ENCODE results near the gene NCF2. TPM values are rescaled to one million over a fixed set of nuclear protein-coding genes. Genes with fewer than 3 reads are reported as not detected.
"Not testable (repeated sequence)": the region's sequence is repeated elsewhere in the genome, so short reads cannot be mapped to it uniquely, and the experiment has no call there.

Gene NCF2
- total RNA-seq, 1 donor from 2014 or later: not detected

- peak; percentile 77 for TF ChIP-seq CTCF (IDR thresholded peaks at IDR 0.05)
- H3K4me1 Mint-ChIP-seq (ENCODE audit: unreplicated experiment): peaks cover 18% of the 10 kb centered on the region
- no peak for DNase-seq (ENCODE audit: extremely low spot score, unreplicated experiment)
- no peak overlapping the region for H3K27ac Mint-ChIP-seq (ENCODE audit: unreplicated experiment)
- H3K4me3 Mint-ChIP-seq (ENCODE audit: unreplicated experiment): no peak overlapping the region
- H3K9me3 Mint-ChIP-seq (ENCODE audit: unreplicated experiment): no peaks in the 10 kb centered on the region
- no peaks in the 10 kb centered on the region for H3K27me3 Mint-ChIP-seq (ENCODE audit: unreplicated experiment)
- H3K36me3 Mint-ChIP-seq (ENCODE audit: unreplicated experiment): peaks cover 22% of the 10 kb centered on the region
Observed at GRCh38 chr1:183622884-183623785, 32.9 kb upstream of the NCF2 start.

- Mint-ChIP-seq H3K4me1 (ENCODE audit: unreplicated experiment) (peaks cover 14% of the 10 kb centered on the region), H3K4me3 (ENCODE audit: unreplicated experiment) (no peak overlapping the region), H3K27ac (ENCODE audit: unreplicated experiment) (no peak overlapping the region), H3K9me3 (ENCODE audit: unreplicated experiment) (no peaks in the 10 kb centered on the region), H3K36me3 (ENCODE audit: unreplicated experiment) (peaks cover 20% of the 10 kb centered on the region), H3K27me3 (ENCODE audit: unreplicated experiment) (no peaks in the 10 kb centered on the region)
- DNase-seq (ENCODE audit: extremely low spot score, unreplicated experiment): no peak
- no peak for TF ChIP-seq CTCF (IDR thresholded peaks at IDR 0.05)
Observed at GRCh38 chr1:183622013-183622412, 31.8 kb upstream of the NCF2 start.

GRCh38 chr1:183620311-183620710 lies 30.1 kb upstream of the NCF2 start:
- no peak overlapping the region for H3K4me3 Mint-ChIP-seq (ENCODE audit: unreplicated experiment)
- TF ChIP-seq CTCF (IDR thresholded peaks at IDR 0.05): no peak
- no peaks in the 10 kb centered on the region for H3K27me3 Mint-ChIP-seq (ENCODE audit: unreplicated experiment)
- peaks cover 11% of the 10 kb centered on the region for H3K36me3 Mint-ChIP-seq (ENCODE audit: unreplicated experiment)
- H3K4me1 Mint-ChIP-seq (ENCODE audit: unreplicated experiment): peaks cover 6% of the 10 kb centered on the region
- no peaks in the 10 kb centered on the region for H3K9me3 Mint-ChIP-seq (ENCODE audit: unreplicated experiment)
- no peak for DNase-seq (ENCODE audit: extremely low spot score, unreplicated experiment)
- no peak overlapping the region for H3K27ac Mint-ChIP-seq (ENCODE audit: unreplicated experiment)

GRCh38 chr1:183619781-183620180 lies 29.5 kb upstream of the NCF2 start:
- Mint-ChIP-seq H3K27ac (ENCODE audit: unreplicated experiment) (no peak overlapping the region), H3K27me3 (ENCODE audit: unreplicated experiment) (no peaks in the 10 kb centered on the region), H3K9me3 (ENCODE audit: unreplicated experiment) (no peaks in the 10 kb centered on the region), H3K4me1 (ENCODE audit: unreplicated experiment) (peaks cover 6% of the 10 kb centered on the region), H3K36me3 (ENCODE audit: unreplicated experiment) (peaks cover 7% of the 10 kb centered on the region), H3K4me3 (ENCODE audit: unreplicated experiment) (no peak overlapping the region)
- no peak for DNase-seq (ENCODE audit: extremely low spot score, unreplicated experiment)
- TF ChIP-seq CTCF (IDR thresholded peaks at IDR 0.05): no peak

GRCh38 chr1:183618202-183618601 lies 27.9 kb upstream of the NCF2 start:
- H3K27ac Mint-ChIP-seq (ENCODE audit: unreplicated experiment); H3K9me3 Mint-ChIP-seq (ENCODE audit: unreplicated experiment); H3K36me3 Mint-ChIP-seq (ENCODE audit: unreplicated experiment); H3K27me3 Mint-ChIP-seq (ENCODE audit: unreplicated experiment); DNase-seq (ENCODE audit: extremely low spot score, unreplicated experiment); H3K4me3 Mint-ChIP-seq (ENCODE audit: unreplicated experiment); H3K4me1 Mint-ChIP-seq (ENCODE audit: unreplicated experiment): not testable (repeated sequence)

- H3K9me3 Mint-ChIP-seq (ENCODE audit: unreplicated experiment); H3K27me3 Mint-ChIP-seq (ENCODE audit: unreplicated experiment); H3K36me3 Mint-ChIP-seq (ENCODE audit: unreplicated experiment); H3K4me3 Mint-ChIP-seq (ENCODE audit: unreplicated experiment); H3K27ac Mint-ChIP-seq (ENCODE audit: unreplicated experiment); DNase-seq (ENCODE audit: extremely low spot score, unreplicated experiment): not testable (repeated sequence)
- H3K4me1 Mint-ChIP-seq (ENCODE audit: unreplicated experiment): peaks cover 28% of the 10 kb centered on the region
Observed at GRCh38 chr1:183612975-183613374, 22.7 kb upstream of the NCF2 start.

Measured in osteocyte (in vitro differentiated cells).